Smooth muscle cell (in vitro differentiated cells): ENCODE data around the gene STX4. TPM values are rescaled to one million over a fixed set of nuclear protein-coding genes. Genes with fewer than 3 reads are reported as not detected.

Source experiments
- DNase-seq: peaks from one replicate; lab custom pipeline; 2025; ENCODE audit not compliant: unreplicated experiment; lab: John Stamatoyannopoulos, UW
- H2AFZ ChIP-seq: fragments of 200-600 bp; sonication (generic); 2 replicates; pipeline ENCODE4 v1.6.0; 2016; ENCODE audit warnings: antibody characterized with exemption, low read depth, mild to moderate bottlenecking
- H3F3A ChIP-seq: fragments of 200-600 bp; sonication (generic); 2 replicates; pipeline ENCODE4 v1.6.0; 2017; ENCODE audit warnings: antibody characterized with exemption, low read depth
- H3K27ac ChIP-seq: fragments of 200-600 bp; sonication (generic); 2 replicates; pipeline ENCODE4 v1.5.1; 2016; ENCODE audit warnings: low read depth, mild to moderate bottlenecking
- H3K27me3 ChIP-seq: fragments of 200-600 bp; sonication (generic); 2 replicates; pipeline ENCODE4 v1.6.1; 2016; ENCODE audit warnings: low read depth, mild to moderate bottlenecking
- H3K36me3 ChIP-seq: fragments of 200-600 bp; sonication (generic); 2 replicates; pipeline ENCODE4 v1.5.1; 2016; ENCODE audit warnings: low read depth
- H3K4me1 ChIP-seq: fragments of 200-600 bp; sonication (generic); 2 replicates; pipeline ENCODE4 v1.5.1; 2016; ENCODE audit warnings: low read depth
- H3K4me2 ChIP-seq: fragments of 200-600 bp; sonication (generic); 2 replicates; pipeline ENCODE4 v1.6.0; 2016; ENCODE audit warnings: mild to moderate bottlenecking
- H3K4me3 ChIP-seq: fragments of 200-600 bp; sonication (generic); 2 replicates; pipeline ENCODE4 v1.5.1; 2016; ENCODE audit warnings: mild to moderate bottlenecking
- H3K79me2 ChIP-seq: fragments of 200-600 bp; sonication (generic); 2 replicates; pipeline ENCODE4 v1.6.0; 2016; ENCODE audit warnings: low read depth, mild to moderate bottlenecking
- H3K9ac ChIP-seq: fragments of 200-600 bp; sonication (generic); 2 replicates; pipeline ENCODE4 v1.6.0; 2016; ENCODE audit warnings: low read depth
- H3K9me3 ChIP-seq: fragments of 200-600 bp; sonication (generic); replicated peaks from 2 replicates; pipeline ENCODE4 v1.5.1; 2016; ENCODE audit warnings: low read depth
- H4K20me1 ChIP-seq: fragments of 200-600 bp; sonication (generic); 2 replicates; pipeline ENCODE4 v1.6.0; 2016; ENCODE audit warnings: low read depth
- WGBS: methylation state at CpG from one replicate; pipeline ENCODE4 v1.1.7; 2016; ENCODE audit warnings: low lambda C conversion rate; 5-methylcytosine and 5-hydroxymethylcytosine counted together
- polyA plus RNA-seq: library from polyadenylated mRNA; unstranded; fragments of >200 nt; fragmentation: Nextera tagmentation; extraction: Ambion mirVana; gene quantifications from 2 replicates; pipeline ENCODE4 v1.2.1, GENCODE V29; 2016
- total RNA-seq: library from RNA; depleted of rRNA; stranded (reverse); fragments of >200 nt; gene quantifications from 2 replicates; pipeline ENCODE4 v1.2.3, GENCODE V29; 2014
- TF ChIP-seq, protein P1 (sequence below): fragments of 200-600 bp; sonication (generic); IDR thresholded peaks from 2 replicates; pipeline ENCODE4 v1.5.1; 2017; ENCODE audit warnings: borderline replicate concordance, mild to moderate bottlenecking, antibody characterized with exemption; ENCODE audit not compliant: insufficient read depth, poor library complexity, severe bottlenecking

The STX4 gene
- total and polyA plus RNA-seq, 2 experiments from 2014 or later, result 23.1 to 50.6 TPM

DNA sequence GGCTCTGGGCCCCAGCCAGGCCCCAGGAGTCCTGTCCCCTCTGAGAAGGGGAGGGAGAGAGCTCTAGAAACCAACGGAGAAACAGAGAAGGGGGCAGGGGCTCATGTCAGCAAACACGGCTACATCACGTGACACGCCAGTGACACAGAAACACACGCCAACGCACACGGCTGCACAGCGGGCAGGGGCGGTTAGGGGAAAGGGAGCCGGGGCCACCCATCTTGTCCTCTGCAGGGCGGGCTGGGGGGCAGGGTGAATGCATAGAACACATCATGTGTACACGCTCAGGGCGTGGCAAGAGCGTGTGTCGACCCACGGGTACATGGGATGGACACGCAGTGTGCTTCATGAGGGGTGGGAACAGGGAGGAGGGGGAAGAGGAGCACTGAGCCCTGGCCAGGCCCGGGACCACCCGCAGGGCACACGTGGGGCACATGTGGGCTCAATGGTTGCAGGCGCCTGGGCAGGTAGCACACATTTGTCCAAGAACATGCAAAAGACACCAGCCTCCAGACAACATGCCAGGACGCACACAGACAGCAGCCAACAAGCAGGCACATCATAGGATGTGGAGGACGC is 43.8 kb upstream of the STX4 start:
- no peak for DNase-seq
- Histone ChIP-seq H3K4me2 (no peak overlapping the region), H3K27ac (no peak overlapping the region), H3K9ac (no peak overlapping the region), H3K79me2 (no peaks in the 10 kb centered on the region), H3K9me3 (no peaks in the 10 kb centered on the region), H3K4me1 (peaks cover 5% of the 10 kb centered on the region), H3K36me3 (no peaks in the 10 kb centered on the region), H2AFZ (no peak overlapping the region), H4K20me1 (no peaks in the 10 kb centered on the region), H3K4me3 (no peak overlapping the region), H3F3A (no peaks in the 10 kb centered on the region), H3K27me3 (no peaks in the 10 kb centered on the region)
- WGBS, result 94% methylated on average over 15 of the region's 23 CpGs
- TF ChIP-seq, protein P1, sequence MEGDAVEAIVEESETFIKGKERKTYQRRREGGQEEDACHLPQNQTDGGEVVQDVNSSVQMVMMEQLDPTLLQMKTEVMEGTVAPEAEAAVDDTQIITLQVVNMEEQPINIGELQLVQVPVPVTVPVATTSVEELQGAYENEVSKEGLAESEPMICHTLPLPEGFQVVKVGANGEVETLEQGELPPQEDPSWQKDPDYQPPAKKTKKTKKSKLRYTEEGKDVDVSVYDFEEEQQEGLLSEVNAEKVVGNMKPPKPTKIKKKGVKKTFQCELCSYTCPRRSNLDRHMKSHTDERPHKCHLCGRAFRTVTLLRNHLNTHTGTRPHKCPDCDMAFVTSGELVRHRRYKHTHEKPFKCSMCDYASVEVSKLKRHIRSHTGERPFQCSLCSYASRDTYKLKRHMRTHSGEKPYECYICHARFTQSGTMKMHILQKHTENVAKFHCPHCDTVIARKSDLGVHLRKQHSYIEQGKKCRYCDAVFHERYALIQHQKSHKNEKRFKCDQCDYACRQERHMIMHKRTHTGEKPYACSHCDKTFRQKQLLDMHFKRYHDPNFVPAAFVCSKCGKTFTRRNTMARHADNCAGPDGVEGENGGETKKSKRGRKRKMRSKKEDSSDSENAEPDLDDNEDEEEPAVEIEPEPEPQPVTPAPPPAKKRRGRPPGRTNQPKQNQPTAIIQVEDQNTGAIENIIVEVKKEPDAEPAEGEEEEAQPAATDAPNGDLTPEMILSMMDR, result no peak

- WGBS, result 86% methylated on average over 12 of the region's 12 CpGs
- no peaks in the 10 kb centered on the region for H3F3A ChIP-seq
These were observed 43.3 kb upstream of the STX4 start for GRCh38 chr16:30990105-30990504.

DNA sequence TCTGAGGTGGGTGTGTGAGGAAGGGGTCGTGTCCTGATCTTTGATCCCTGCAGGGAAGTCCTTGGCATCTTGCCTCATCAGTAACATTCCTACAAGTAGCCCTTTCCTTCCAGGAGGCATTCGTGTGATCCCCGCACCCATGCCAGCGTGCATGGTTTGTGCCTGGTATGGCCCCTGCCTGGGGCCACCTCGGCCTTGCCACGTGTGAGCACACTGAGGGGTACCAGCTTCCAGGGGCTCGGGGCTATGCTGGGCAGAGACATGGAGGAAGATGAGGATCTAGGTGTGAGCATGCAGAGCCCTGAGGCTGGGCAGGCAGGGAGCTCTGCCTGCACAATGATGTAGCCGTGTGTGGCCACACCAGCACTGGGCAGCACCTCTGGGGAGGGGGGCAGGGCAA is 42.3 kb upstream of the STX4 start:
- Histone ChIP-seq H3K79me2 (no peaks in the 10 kb centered on the region), H3K4me3 (no peak overlapping the region), H3K4me1 (no peaks in the 10 kb centered on the region), H3K36me3 (no peaks in the 10 kb centered on the region), H4K20me1 (no peaks in the 10 kb centered on the region), H3K27ac (no peak overlapping the region), H3K9ac (no peak overlapping the region), H3K27me3 (no peaks in the 10 kb centered on the region), H3K9me3 (no peaks in the 10 kb centered on the region), H3F3A (no peaks in the 10 kb centered on the region), H2AFZ (no peak overlapping the region), H3K4me2 (no peak overlapping the region)
- DNase-seq, result no peak
- 88% methylated on average over 8 of the region's 8 CpGs for WGBS
- TF ChIP-seq, protein P1, result no peak

More at GRCh38 chr16:30990105-30990504, 43.3 kb upstream of the STX4 start:
- no peak overlapping the region for H3K4me2 ChIP-seq
- no peak overlapping the region for H3K27ac ChIP-seq
- TF ChIP-seq, protein P1, result no peak
- H2AFZ ChIP-seq, result no peak overlapping the region
- no peaks in the 10 kb centered on the region for H4K20me1 ChIP-seq
- H3K9me3 ChIP-seq, result no peaks in the 10 kb centered on the region
- H3K9ac ChIP-seq, result no peak overlapping the region
- H3K36me3 ChIP-seq, result no peaks in the 10 kb centered on the region
- H3K79me2 ChIP-seq, result no peaks in the 10 kb centered on the region
- peaks cover 4% of the 10 kb centered on the region for H3K4me1 ChIP-seq
- DNase-seq, result no peak
- no peak overlapping the region for H3K4me3 ChIP-seq
- H3K27me3 ChIP-seq, result no peaks in the 10 kb centered on the region

- no peak overlapping the region for H3K4me3 ChIP-seq
- no peak overlapping the region for H3K4me2 ChIP-seq
- no peaks in the 10 kb centered on the region for H3K9me3 ChIP-seq
- H3K9ac ChIP-seq, result no peak overlapping the region
- no peak for DNase-seq
- no peaks in the 10 kb centered on the region for H4K20me1 ChIP-seq
- no peaks in the 10 kb centered on the region for H3K27me3 ChIP-seq
- no peaks in the 10 kb centered on the region for H3F3A ChIP-seq
- H3K79me2 ChIP-seq, result no peaks in the 10 kb centered on the region
- no peak overlapping the region for H2AFZ ChIP-seq
- WGBS, result 97% methylated on average over 17 of the region's 21 CpGs
- no peak overlapping the region for H3K27ac ChIP-seq
- TF ChIP-seq, protein P1, result no peak
- H3K4me1 ChIP-seq, result no peaks in the 10 kb centered on the region
- H3K36me3 ChIP-seq, result no peaks in the 10 kb centered on the region
These were observed 41.0 kb upstream of the STX4 start for GRCh38 chr16:30992276-30992780.
